Progenitor cell of endocrine pancreas (in vitro differentiated cells): ENCODE data around the gene TNFRSF18. TPM values are rescaled to one million over a fixed set of nuclear protein-coding genes. Genes with fewer than 3 reads are reported as not detected.
"Not testable (repeated sequence)": the region's sequence is repeated elsewhere in the genome, so short reads cannot be mapped to it uniquely, and the experiment has no call there.

Source experiments
- DNase-seq: peaks from one replicate; pipeline ENCODE4 v3.0.0; 2021; ENCODE audit warnings: low spot score; ENCODE audit not compliant: unreplicated experiment
- H3K27ac Mint-ChIP-seq: 2 replicates; pipeline ENCODE4 v1.8.0; 2021; ENCODE audit warnings: mild to moderate bottlenecking, moderate library complexity, mixed read lengths
- H3K27me3 Mint-ChIP-seq: 2 replicates; pipeline ENCODE4 v1.8.0; 2021; ENCODE audit warnings: mixed read lengths
- H3K36me3 Mint-ChIP-seq: 2 replicates; pipeline ENCODE4 v1.8.0; 2022; ENCODE audit warnings: mixed read lengths; ENCODE audit not compliant: insufficient read depth
- H3K4me1 Mint-ChIP-seq: 2 replicates; pipeline ENCODE4 v1.8.0; 2021; ENCODE audit warnings: low read depth, mixed read lengths
- H3K4me3 Mint-ChIP-seq: 2 replicates; pipeline ENCODE4 v1.8.0; 2021; ENCODE audit warnings: low read depth, mild to moderate bottlenecking, moderate library complexity, mixed read lengths
- H3K9me3 Mint-ChIP-seq: 2 replicates; pipeline ENCODE4 v1.8.0; 2021; ENCODE audit warnings: low read depth, mixed read lengths
- CTCF ChIP-seq: fragments of 200-600 bp; sonication (generic); IDR thresholded peaks from one replicate; pipeline ENCODE4 v1.5.0; 2021; ENCODE audit warnings: antibody characterized with exemption, mild to moderate bottlenecking; ENCODE audit not compliant: unreplicated experiment
- total RNA-seq: library from RNA; stranded (reverse); gene quantifications from 2 replicates; pipeline ENCODE4 v1.2.1, GENCODE V29; 2021

The TNFRSF18 gene
- total RNA-seq, 1 donor from 2014 or later, result 0.48 TPM

- Mint-ChIP-seq H3K9me3 (no peaks in the 10 kb centered on the region), H3K36me3 (peaks cover 3% of the 10 kb centered on the region), H3K4me3 (no peak overlapping the region), H3K4me1 (peaks cover 2% of the 10 kb centered on the region), H3K27me3 (peaks cover 4% of the 10 kb centered on the region), H3K27ac (no peak overlapping the region)
- TF ChIP-seq CTCF, result no peak
- DNase-seq, result no peak
These were observed 28.8 kb downstream of the TNFRSF18 start for GRCh38 chr1:1177452-1178206.

- H3K9me3 Mint-ChIP-seq, result no peaks in the 10 kb centered on the region
- H3K36me3 Mint-ChIP-seq, result peaks cover 3% of the 10 kb centered on the region
- DNase-seq, result no peak
- TF ChIP-seq CTCF, result no peak
- no peak overlapping the region for H3K27ac Mint-ChIP-seq
- peaks cover 2% of the 10 kb centered on the region for H3K4me1 Mint-ChIP-seq
- peaks cover 4% of the 10 kb centered on the region for H3K27me3 Mint-ChIP-seq
- no peak overlapping the region for H3K4me3 Mint-ChIP-seq
These were observed 29.5 kb downstream of the TNFRSF18 start for GRCh38 chr1:1176931-1177330.

- not testable (repeated sequence) for H3K4me3 Mint-ChIP-seq, H3K4me1 Mint-ChIP-seq, H3K27ac Mint-ChIP-seq, H3K36me3 Mint-ChIP-seq, H3K27me3 Mint-ChIP-seq, H3K9me3 Mint-ChIP-seq, DNase-seq
These were observed 30.2 kb downstream of the TNFRSF18 start for GRCh38 chr1:1176063-1176761.

DNA sequence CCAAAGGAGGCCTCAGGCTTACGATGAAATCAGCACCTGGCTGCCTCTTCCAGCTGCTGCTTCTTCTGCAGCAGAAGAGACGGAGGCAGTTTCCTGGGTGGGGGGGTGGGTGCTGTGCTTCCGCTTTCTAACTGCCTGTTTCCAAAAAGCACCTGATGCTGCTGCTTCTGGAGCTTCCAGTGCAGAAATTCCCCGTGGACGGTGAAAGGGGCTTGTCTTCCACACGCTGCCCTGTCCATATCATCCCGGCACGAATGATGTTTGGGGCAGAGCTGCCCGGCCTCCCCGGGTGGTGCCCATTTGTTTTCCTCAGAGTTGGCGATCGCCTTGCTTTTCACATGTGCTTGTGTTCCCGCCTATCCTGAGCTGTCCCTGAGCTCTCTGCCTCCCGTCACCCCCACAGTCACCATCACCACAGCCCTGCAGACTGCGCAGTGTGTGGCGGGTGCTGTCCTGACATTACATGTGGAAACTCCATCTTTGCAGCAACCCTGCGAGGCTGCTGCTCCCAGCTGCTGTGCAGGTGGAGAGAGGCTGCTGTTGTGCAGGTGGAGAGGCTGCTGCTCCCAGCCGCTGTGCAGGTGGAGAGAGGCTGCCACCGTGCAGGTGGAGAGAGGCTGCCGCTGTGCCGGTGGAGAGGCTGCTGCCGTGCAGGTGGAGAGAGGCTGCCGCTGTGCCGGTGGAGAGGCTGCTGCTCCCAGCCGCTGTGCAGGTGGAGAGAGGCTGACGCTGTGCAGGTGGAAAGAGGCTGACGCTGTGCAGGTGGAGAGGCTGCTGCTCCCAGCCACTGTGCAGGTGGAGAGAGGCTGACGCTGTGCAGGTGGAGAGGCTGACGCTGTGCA, 30.9 kb downstream of the TNFRSF18 start:
- no peak for DNase-seq
- peaks cover 2% of the 10 kb centered on the region for H3K4me1 Mint-ChIP-seq
- H3K9me3 Mint-ChIP-seq, result no peaks in the 10 kb centered on the region
- peaks cover 4% of the 10 kb centered on the region for H3K27me3 Mint-ChIP-seq
- no peak overlapping the region for H3K27ac Mint-ChIP-seq
- H3K4me3 Mint-ChIP-seq, result no peak overlapping the region
- peaks cover 3% of the 10 kb centered on the region for H3K36me3 Mint-ChIP-seq
- no peak for TF ChIP-seq CTCF

- Mint-ChIP-seq H3K36me3 (peaks cover 3% of the 10 kb centered on the region), H3K27ac (peak within 1 kb of the TSS; percentile 78), H3K4me1 (peaks cover 4% of the 10 kb centered on the region), H3K27me3 (peaks cover 4% of the 10 kb centered on the region), H3K4me3 (no peak within 1 kb of the TSS), H3K9me3 (no peaks in the 10 kb centered on the region)
- peak; percentile 17 for DNase-seq
- no peak for TF ChIP-seq CTCF
These were observed 32.5 kb downstream of the TNFRSF18 start, which contains the start of gene TTLL10 for GRCh38 chr1:1173793-1174415. TSS of gene TTLL10 (plus strand) at chr1:1173880. CDS start at chr1:1179216, 5,336 bp downstream.
